Activated naive CD8-positive, alpha-beta T cell (primary cell): ENCODE results near the gene RNF17.
"Not testable (repeated sequence)": the region's sequence is repeated elsewhere in the genome, so short reads cannot be mapped to it uniquely, and the experiment has no call there.

Source experiments
- H3K27ac Mint-ChIP-seq: one replicate; pipeline ENCODE4 v1.8.0; 2021; ENCODE audit warnings: mixed read lengths
- H3K27me3 Mint-ChIP-seq: one replicate; pipeline ENCODE4 v1.8.0; 2021; ENCODE audit warnings: mixed read lengths
- H3K36me3 Mint-ChIP-seq: one replicate; pipeline ENCODE4 v1.8.0; 2021; ENCODE audit warnings: mixed read lengths
- H3K4me1 Mint-ChIP-seq: one replicate; pipeline ENCODE4 v1.8.0; 2021; ENCODE audit warnings: low read depth, mixed read lengths
- H3K4me3 Mint-ChIP-seq: one replicate; pipeline ENCODE4 v1.8.0; 2021; ENCODE audit warnings: mild to moderate bottlenecking, mixed read lengths
- H3K9me3 Mint-ChIP-seq: one replicate; pipeline ENCODE4 v1.8.0; 2021; ENCODE audit warnings: low read depth, mixed read lengths

RNF17 gene

GRCh38 chr13:24763596-24764275, at the start of gene RNF17:
Gene RNF17, plus strand, starts transcription at chr13:24764169. Its CDS starts 35 bp downstream, at chr13:24764204.
- H3K27me3 Mint-ChIP-seq, result peaks cover 4% of the 10 kb centered on the region

GRCh38 chr13:24716011-24716410, 48.0 kb upstream of the RNF17 start:
- no peaks in the 10 kb centered on the region for H3K9me3 Mint-ChIP-seq
- no peak overlapping the region for H3K27ac Mint-ChIP-seq
- peaks cover 1% of the 10 kb centered on the region for H3K4me1 Mint-ChIP-seq
- H3K27me3 Mint-ChIP-seq, result no peaks in the 10 kb centered on the region
- no peak overlapping the region for H3K4me3 Mint-ChIP-seq
- H3K36me3 Mint-ChIP-seq, result no peaks in the 10 kb centered on the region

More at GRCh38 chr13:24763596-24764275, at the start of gene RNF17:
- H3K4me3 Mint-ChIP-seq, result no peak within 1 kb of the TSS
- H3K36me3 Mint-ChIP-seq, result no peaks in the 10 kb centered on the region
- no peaks in the 10 kb centered on the region for H3K4me1 Mint-ChIP-seq
- no peaks in the 10 kb centered on the region for H3K9me3 Mint-ChIP-seq
- no peak within 1 kb of the TSS for H3K27ac Mint-ChIP-seq

- Mint-ChIP-seq H3K27ac (no peak overlapping the region), H3K27me3 (no peaks in the 10 kb centered on the region)
Observed at GRCh38 chr13:24716446-24716845, 47.5 kb upstream of the RNF17 start.

GRCh38 chr13:24717217-24717616, 46.8 kb upstream of the RNF17 start:
- Mint-ChIP-seq H3K4me1 (no peaks in the 10 kb centered on the region), H3K36me3 (no peaks in the 10 kb centered on the region), H3K4me3 (no peak overlapping the region), H3K27me3 (no peaks in the 10 kb centered on the region), H3K9me3 (no peaks in the 10 kb centered on the region), H3K27ac (no peak overlapping the region)

More at GRCh38 chr13:24716446-24716845, 47.5 kb upstream of the RNF17 start:
- no peak overlapping the region for H3K4me3 Mint-ChIP-seq
- no peaks in the 10 kb centered on the region for H3K9me3 Mint-ChIP-seq
- H3K4me1 Mint-ChIP-seq, result peaks cover under 1% of the 10 kb centered on the region
- H3K36me3 Mint-ChIP-seq, result no peaks in the 10 kb centered on the region

GRCh38 chr13:24718192-24718965, 45.6 kb upstream of the RNF17 start:
- Mint-ChIP-seq H3K9me3 (no peaks in the 10 kb centered on the region), H3K27ac (no peak overlapping the region), H3K36me3 (no peaks in the 10 kb centered on the region), H3K4me1 (no peaks in the 10 kb centered on the region), H3K27me3 (no peaks in the 10 kb centered on the region), H3K4me3 (no peak overlapping the region)

GRCh38 chr13:24719139-24719538, 44.8 kb upstream of the RNF17 start:
- Mint-ChIP-seq H3K27me3 (no peaks in the 10 kb centered on the region), H3K27ac (no peak overlapping the region), H3K4me1 (no peaks in the 10 kb centered on the region), H3K9me3 (no peaks in the 10 kb centered on the region), H3K36me3 (no peaks in the 10 kb centered on the region), H3K4me3 (no peak overlapping the region)

- Mint-ChIP-seq H3K4me1 (peaks cover 4% of the 10 kb centered on the region), H3K9me3 (no peaks in the 10 kb centered on the region), H3K27ac (no peak overlapping the region), H3K4me3 (no peak overlapping the region), H3K36me3 (no peaks in the 10 kb centered on the region), H3K27me3 (no peaks in the 10 kb centered on the region)
Observed at GRCh38 chr13:24723206-24723605, 40.8 kb upstream of the RNF17 start.

GRCh38 chr13:24724714-24725113, 39.3 kb upstream of the RNF17 start:
- H3K27ac Mint-ChIP-seq, result no peak overlapping the region
- H3K4me3 Mint-ChIP-seq, result no peak overlapping the region

GRCh38 chr13:24725379-24725778, 38.6 kb upstream of the RNF17 start:
- H3K4me1 Mint-ChIP-seq, result peaks cover 4% of the 10 kb centered on the region
- H3K27me3 Mint-ChIP-seq, result peaks cover 1% of the 10 kb centered on the region
- H3K27ac Mint-ChIP-seq, result no peak overlapping the region
- no peaks in the 10 kb centered on the region for H3K36me3 Mint-ChIP-seq
- H3K9me3 Mint-ChIP-seq, result no peaks in the 10 kb centered on the region
- H3K4me3 Mint-ChIP-seq, result no peak overlapping the region

More at GRCh38 chr13:24724714-24725113, 39.3 kb upstream of the RNF17 start:
- no peaks in the 10 kb centered on the region for H3K9me3 Mint-ChIP-seq
- H3K36me3 Mint-ChIP-seq, result no peaks in the 10 kb centered on the region
- H3K27me3 Mint-ChIP-seq, result peaks cover 1% of the 10 kb centered on the region
- H3K4me1 Mint-ChIP-seq, result peaks cover 4% of the 10 kb centered on the region

- H3K4me3 Mint-ChIP-seq, result no peak overlapping the region
- peaks cover 4% of the 10 kb centered on the region for H3K4me1 Mint-ChIP-seq
- H3K36me3 Mint-ChIP-seq, result no peaks in the 10 kb centered on the region
- H3K9me3 Mint-ChIP-seq, result no peaks in the 10 kb centered on the region
- no peak overlapping the region for H3K27ac Mint-ChIP-seq
- peaks cover 4% of the 10 kb centered on the region for H3K27me3 Mint-ChIP-seq
Observed at GRCh38 chr13:24727731-24728601, 36.0 kb upstream of the RNF17 start.

GRCh38 chr13:24730873-24731567, 32.9 kb upstream of the RNF17 start:
- not testable (repeated sequence) for H3K4me3 Mint-ChIP-seq, H3K9me3 Mint-ChIP-seq, H3K27ac Mint-ChIP-seq, H3K36me3 Mint-ChIP-seq, H3K27me3 Mint-ChIP-seq, H3K4me1 Mint-ChIP-seq

- no peak overlapping the region for H3K4me3 Mint-ChIP-seq
- H3K36me3 Mint-ChIP-seq, result no peaks in the 10 kb centered on the region
- peaks cover 3% of the 10 kb centered on the region for H3K27me3 Mint-ChIP-seq
- H3K4me1 Mint-ChIP-seq, result no peaks in the 10 kb centered on the region
- H3K9me3 Mint-ChIP-seq, result no peaks in the 10 kb centered on the region
- no peak overlapping the region for H3K27ac Mint-ChIP-seq
Observed at GRCh38 chr13:24734950-24735349, 29.0 kb upstream of the RNF17 start.

GRCh38 chr13:24737042-24737441, 26.9 kb upstream of the RNF17 start:
- no peaks in the 10 kb centered on the region for H3K36me3 Mint-ChIP-seq
- H3K9me3 Mint-ChIP-seq, result no peaks in the 10 kb centered on the region
- H3K4me3 Mint-ChIP-seq, result no peak overlapping the region
- H3K27me3 Mint-ChIP-seq, result no peaks in the 10 kb centered on the region
- no peaks in the 10 kb centered on the region for H3K4me1 Mint-ChIP-seq
- no peak overlapping the region for H3K27ac Mint-ChIP-seq

GRCh38 chr13:24738366-24738847, 25.6 kb upstream of the RNF17 start:
- H3K27ac Mint-ChIP-seq, result no peak overlapping the region
- no peaks in the 10 kb centered on the region for H3K36me3 Mint-ChIP-seq
- H3K9me3 Mint-ChIP-seq, result no peaks in the 10 kb centered on the region
- H3K4me3 Mint-ChIP-seq, result no peak overlapping the region
- H3K27me3 Mint-ChIP-seq, result no peaks in the 10 kb centered on the region
- no peaks in the 10 kb centered on the region for H3K4me1 Mint-ChIP-seq
